NT2/D1 (cell line): ENCODE measurements around the gene MTERF4.

Source experiments
- SUZ12 ChIP-seq: IDR thresholded peaks from 2 replicates; pipeline ENCODE4 v1.6.1; 2011; ENCODE audit not compliant: insufficient read length, insufficient read depth; ENCODE audit errors: extremely low read depth
- YY1 ChIP-seq: IDR thresholded peaks from 2 replicates; pipeline ENCODE4 v1.6.1; 2011; ENCODE audit not compliant: insufficient read length, insufficient read depth
- ZNF274 ChIP-seq: IDR thresholded peaks from 2 replicates; pipeline ENCODE4 v1.6.1; 2011; ENCODE audit warnings: mild to moderate bottlenecking, low read depth, low read length

DNA sequence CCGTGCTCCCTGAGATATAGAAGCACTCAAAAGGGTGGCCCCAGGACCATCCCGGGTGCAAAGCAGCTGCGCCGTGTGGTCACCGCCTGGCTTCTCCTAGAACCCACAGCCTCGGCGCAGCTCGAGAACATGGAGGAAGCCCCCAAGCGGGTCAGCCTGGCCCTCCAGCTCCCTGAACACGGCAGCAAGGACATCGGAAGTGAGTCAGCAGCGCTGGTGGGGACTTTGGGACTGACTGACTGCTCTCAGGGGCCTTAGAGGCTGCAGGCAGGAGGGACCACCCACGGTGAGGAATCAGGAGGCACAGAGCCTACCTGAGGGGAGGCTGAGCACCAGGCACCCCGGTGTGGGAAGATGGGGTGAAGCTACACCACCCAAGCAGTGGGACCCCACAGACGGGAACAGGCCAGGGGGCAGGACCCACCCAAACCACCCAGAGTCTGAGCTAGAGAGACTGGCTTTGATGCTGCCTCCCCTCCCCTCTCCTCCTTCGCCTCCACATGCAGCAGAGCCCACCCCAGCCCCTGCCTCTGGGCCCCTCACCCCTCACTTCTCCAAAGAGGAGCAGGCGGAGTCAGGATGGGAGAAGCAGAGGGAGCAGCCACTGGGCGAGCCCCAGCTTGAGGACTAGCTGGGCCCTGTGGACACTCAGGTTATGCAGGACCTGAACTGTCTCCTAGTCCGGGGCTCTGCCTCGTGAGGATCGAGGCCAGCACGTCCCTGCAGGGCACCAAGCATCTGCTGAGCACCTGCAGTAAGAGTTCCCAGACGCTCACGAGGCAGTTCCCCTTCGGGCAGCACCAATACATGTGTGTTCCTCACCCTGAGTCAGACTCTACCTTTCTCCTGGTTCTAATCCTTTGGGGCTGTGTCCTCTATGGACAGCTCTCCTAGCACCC lies 28.7 kb downstream of the MTERF4 start:
- TF ChIP-seq SUZ12: no peak
- no peak for TF ChIP-seq YY1
- no peak for TF ChIP-seq ZNF274
